Measurements from ENCODE around the gene CDT1.
A peak's percentile ranks its signal among the peaks of the same experiment; 100 is the strongest.

The CDT1 gene

DNA sequence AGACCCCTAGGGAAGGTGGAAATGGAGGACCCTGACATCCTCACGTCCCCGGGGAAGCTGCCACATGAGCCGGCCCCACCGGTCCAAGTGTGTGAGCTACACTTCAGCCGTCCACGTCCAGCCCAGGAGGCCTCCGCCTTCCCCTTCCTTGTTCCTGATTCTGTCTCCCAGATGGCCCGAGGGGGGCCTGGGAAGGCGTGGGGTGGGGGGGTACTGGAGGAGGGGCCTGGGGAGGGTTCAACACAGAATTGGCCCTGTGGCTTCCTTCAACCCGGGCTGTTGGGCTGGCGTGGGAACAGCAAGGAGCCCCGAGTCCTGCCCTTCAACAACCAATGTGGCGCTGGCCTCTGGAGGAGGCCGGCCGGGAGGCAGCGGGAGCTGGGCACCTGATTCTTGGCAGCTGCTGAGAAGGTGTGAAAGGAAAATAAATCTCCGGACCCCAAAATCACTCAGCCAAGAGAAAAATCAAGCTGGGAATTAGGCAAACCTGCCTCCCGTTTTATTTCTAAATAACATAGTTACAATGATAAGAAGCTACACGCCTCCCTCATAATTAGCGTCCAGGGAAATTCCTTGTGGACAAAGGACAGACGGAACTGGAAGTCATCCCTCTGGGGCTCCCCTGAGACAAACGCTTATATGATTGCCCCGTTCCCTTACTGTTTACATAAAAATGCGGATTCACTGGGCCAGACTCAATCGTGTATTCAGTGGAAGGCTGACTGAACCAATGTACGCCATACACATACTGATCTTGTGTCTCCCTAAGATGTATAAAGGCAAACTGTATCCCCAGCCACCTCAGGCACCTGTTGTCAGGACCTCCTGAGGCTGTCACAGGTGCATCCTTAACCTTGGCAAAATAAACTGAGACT is 9.9 kb downstream of the CDT1 start:
- TF ChIP-seq, protein P1, sequence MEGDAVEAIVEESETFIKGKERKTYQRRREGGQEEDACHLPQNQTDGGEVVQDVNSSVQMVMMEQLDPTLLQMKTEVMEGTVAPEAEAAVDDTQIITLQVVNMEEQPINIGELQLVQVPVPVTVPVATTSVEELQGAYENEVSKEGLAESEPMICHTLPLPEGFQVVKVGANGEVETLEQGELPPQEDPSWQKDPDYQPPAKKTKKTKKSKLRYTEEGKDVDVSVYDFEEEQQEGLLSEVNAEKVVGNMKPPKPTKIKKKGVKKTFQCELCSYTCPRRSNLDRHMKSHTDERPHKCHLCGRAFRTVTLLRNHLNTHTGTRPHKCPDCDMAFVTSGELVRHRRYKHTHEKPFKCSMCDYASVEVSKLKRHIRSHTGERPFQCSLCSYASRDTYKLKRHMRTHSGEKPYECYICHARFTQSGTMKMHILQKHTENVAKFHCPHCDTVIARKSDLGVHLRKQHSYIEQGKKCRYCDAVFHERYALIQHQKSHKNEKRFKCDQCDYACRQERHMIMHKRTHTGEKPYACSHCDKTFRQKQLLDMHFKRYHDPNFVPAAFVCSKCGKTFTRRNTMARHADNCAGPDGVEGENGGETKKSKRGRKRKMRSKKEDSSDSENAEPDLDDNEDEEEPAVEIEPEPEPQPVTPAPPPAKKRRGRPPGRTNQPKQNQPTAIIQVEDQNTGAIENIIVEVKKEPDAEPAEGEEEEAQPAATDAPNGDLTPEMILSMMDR (IDR thresholded peaks at IDR 0.05; ENCODE audit: low read depth, low read length) = no peak
- DNase-seq (ENCODE audit: extremely low read depth, low read depth) = no peak

DNA sequence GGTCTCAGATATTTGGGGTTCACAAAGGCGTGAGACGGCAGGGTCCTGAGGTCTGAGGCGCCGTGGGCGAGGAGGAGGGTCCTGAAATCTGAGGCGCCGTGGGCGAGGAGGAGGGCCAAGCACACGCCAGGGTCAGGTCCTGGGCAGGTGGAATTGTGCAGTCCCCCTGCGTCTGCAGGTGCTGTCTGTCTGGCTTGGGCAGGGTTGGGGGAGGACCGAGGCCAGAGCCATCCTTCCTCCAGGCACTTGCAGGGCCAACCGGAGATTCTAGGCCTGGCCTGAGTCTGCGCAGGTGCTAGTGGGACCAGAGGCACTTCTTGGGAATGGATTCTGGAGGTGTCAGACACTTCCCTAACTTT is 10.5 kb downstream of the CDT1 start:
- no peak for DNase-seq (ENCODE audit: extremely low read depth, low read depth)
- TF ChIP-seq, protein P1 (IDR thresholded peaks at IDR 0.05; ENCODE audit: low read depth, low read length) = no peak

DNA sequence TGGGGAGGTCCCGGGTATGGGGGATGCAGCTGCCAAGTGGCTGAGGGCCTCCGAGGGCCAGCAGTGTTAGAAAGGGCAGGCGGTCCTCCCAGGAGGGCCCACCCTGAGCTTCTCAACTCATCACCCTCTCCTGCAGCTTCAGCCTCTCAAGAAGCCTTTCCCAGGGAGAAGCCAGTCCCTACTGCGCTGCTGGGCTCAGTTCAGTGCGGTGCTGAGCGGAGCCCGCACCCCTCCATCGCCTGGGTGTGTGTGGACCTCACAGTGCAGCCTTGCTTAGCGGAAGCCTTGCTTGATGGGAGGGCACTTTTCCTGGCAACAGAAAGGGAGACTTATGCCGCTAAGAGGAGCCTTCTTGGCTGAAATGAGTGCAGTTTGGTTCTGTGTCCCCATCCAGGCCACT is 11.6 kb downstream of the CDT1 start:
- TF ChIP-seq, protein P1 (IDR thresholded peaks at IDR 0.05; ENCODE audit: low read depth, low read length) = no peak

DNA sequence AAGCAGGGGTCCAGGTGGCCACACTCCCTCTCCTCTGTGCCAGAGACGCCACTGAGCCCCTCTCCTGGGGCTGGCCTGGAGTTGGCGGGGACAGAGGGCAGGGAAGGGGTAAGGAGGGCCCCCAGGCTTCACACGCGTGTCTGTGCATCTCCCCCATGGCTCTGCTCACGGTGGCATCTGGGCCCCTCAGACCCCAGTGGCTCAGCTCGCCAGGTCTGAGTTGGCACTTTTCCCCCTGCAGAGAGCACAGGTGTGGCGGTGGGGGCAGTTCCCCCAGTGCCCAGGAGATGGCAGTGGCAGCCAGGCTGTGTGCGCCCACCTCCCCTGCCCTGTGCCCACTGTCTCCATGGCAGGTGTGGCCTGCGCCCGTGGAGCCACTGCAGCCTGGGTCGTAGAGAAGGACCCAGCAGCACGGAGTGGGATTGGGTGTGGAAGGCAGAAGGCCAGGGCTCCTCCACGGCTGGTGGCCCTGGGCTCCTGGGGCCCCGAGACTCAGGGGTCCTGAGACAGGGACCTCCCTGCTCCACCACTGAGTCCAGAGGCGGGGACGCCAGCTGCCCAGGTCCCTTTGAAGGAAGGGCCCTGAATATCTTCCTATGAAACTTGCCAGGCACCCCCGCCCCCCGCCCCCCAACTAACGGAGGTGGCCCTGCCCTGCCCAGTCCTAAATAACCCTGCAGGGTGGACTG is 12.5 kb downstream of the CDT1 start:
- TF ChIP-seq, protein P1 (IDR thresholded peaks at IDR 0.05; ENCODE audit: low read depth, low read length) = peak; percentile 63
- DNase-seq (ENCODE audit: extremely low read depth, low read depth) = no peak

More for the DNA sequence above, 11.6 kb downstream of the CDT1 start:
- DNase-seq (ENCODE audit: extremely low read depth, low read depth) = no peak

DNA sequence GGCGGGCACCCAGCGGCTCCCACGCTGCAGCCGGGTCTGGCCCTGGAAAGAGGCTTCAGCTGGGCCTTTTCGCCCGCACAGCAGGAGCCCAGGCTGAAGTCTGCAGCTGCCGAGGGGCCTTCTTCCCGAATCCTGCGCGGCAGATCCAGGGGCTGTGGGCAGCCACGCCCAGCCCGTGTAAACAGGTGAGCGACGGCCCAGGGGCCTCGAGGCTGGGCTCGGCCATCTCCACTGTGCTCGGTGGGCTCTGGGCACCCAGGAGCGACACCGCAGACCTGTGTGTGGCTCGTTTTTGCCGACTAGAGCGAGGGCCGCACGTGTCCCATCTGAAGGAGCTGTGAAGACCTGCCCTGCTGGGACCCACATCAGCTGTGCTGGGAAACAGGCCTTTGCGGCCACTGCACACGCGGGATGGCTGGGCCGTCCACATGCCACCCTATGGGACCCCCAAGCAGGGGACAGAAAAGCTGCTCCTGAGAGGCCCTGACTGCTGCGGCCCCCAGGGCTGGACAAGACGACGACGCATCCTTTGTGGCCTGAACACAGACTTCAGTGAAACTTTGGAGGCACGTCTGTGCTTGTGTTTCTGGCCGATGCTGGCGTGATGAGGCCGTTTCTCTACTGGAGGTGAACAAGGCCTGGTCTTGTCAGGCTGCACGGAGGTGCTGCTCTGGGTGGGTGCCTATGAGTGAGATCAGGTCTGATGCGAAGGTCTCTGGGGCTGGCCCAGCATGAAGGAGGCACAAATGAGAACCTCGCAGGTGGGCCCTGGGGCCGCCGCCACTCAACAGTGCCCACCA is 13.3 kb downstream of the CDT1 start:
- TF ChIP-seq, protein P1 (IDR thresholded peaks at IDR 0.05; ENCODE audit: low read depth, low read length) = no peak
- no peak for DNase-seq (ENCODE audit: extremely low read depth, low read depth)

DNA sequence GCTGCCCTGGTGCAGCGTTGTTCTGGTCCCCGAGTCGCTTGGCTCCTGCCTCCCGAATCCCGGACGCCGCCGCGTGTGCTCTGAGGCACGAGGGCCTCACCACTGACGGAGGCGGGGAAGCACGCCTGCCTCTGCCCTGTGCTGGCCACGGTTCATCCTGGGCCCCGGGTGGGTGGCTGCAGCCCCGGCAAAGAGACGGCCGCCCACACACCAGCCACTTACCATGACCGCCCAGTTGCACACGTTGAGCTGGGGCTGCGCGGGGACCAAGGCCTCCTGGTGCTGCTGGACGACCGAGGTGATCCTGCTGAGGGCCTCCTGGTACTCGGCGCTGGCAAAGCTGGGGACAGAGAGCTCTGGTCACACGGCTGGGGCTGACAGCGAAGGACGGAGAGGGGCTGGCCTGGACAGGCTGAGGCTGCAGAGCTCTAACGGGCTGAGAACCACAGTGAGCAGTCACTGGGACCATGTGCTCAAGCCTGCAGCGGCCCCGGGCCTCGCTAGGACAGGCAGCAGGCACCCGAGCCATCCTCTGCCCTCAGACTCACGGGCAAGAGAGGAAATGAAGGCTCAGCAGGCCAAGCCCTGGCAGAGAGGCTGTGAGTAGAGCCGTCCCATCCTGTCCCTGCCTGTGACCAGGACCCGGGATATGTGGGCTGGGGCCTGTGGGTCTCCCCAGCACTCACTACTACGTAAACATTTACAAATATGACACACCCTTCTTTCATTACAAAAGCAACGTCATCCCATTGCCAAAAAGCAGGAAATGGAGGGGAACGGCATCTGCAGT is 14.4 kb downstream of the CDT1 start:
- TF ChIP-seq, protein P1 (IDR thresholded peaks at IDR 0.05; ENCODE audit: low read depth, low read length) = no peak
- no peak for DNase-seq (ENCODE audit: extremely low read depth, low read depth)

Data from AG09319 (cell line).